Right ventricle myocardium superior (tissue), 1 donor: ENCODE measurements around the gene AGAP2. TPM values are rescaled to one million over a fixed set of nuclear protein-coding genes. Genes with fewer than 3 reads are reported as not detected.

Source experiments
- ATAC-seq: fragments of 200-7000 bp; cut with Tn5 transposase; one replicate; pipeline ENCODE4 v1.9.1; 2020; ENCODE audit warnings: mild to moderate bottlenecking; ENCODE audit not compliant: poor library complexity
- DNase-seq: peaks from one replicate; pipeline ENCODE4 v3.0.0-alpha.2; 2020
- intact Hi-C: fragments of 100-400 bp; cut with DNase I; formaldehyde crosslinking; loops from one replicate; pipeline ENCODE4 v1.11.2; 2022
- total RNA-seq: library from RNA; stranded (reverse); fragmentation: NEBNext Ultra II Directional; extraction: Animal tissue kit (Norgen Biotek cat#: 25700); gene quantifications from one replicate; pipeline ENCODE4 v1.2.1, GENCODE V29; 2021
- donor health status: DM: no; HTN: yes; CAD: no; lungs with severe emphysema.

Gene AGAP2
- total RNA-seq, 1 donor from 2014 or later, result 6.6 TPM

DNA sequence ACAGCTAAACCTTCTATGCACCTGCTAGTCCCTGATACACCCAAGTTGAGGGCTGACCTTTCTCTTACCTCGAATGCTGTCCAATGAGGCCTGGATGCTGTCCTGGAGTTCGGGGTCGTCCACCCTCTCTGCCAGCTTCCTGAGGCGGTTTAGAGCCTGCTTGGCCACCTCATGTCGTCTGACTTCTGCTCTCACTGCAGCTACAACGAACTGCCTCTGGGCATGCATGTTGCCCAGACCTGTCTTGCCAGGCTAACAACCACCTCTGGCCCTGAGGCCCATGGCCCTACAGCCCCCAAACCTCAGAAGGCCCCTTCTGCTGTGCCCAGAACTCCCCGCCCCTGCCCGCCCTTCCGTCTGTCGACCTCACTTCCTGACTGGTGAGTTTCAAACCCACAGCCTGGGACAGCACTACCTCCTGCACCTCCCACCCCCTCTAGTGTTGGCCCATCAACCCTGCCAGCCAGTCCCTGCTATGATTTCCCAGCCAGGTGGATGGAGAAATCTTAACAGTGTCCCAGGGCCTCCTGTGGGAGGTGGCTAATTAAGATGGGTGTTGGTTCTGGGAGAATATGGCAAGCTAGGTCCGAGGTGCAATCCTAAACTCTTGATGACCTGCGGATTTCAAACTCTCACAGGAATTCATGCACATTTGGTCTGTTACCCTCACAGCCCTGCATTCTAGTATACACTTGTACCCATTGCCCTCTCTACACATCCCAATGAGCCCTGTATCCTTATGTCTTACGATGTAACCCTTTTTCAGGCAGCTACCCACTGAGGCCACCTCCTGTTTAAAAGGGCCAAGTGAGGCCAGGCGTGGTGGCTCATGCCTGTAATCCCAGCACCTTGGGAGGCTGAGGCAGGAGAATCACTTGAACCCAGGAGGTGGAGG, 3.5 kb upstream of the AGAP2 start:
- DNase-seq (peak; percentile 66), ATAC-seq (no peak)
- intact Hi-C loops, result no loop called here

- no peak for ATAC-seq
- no peak for DNase-seq
- intact Hi-C loops, result no loop called here
Observed at GRCh38 chr12:57741413-57741789, 2.9 kb upstream of the AGAP2 start.

DNA sequence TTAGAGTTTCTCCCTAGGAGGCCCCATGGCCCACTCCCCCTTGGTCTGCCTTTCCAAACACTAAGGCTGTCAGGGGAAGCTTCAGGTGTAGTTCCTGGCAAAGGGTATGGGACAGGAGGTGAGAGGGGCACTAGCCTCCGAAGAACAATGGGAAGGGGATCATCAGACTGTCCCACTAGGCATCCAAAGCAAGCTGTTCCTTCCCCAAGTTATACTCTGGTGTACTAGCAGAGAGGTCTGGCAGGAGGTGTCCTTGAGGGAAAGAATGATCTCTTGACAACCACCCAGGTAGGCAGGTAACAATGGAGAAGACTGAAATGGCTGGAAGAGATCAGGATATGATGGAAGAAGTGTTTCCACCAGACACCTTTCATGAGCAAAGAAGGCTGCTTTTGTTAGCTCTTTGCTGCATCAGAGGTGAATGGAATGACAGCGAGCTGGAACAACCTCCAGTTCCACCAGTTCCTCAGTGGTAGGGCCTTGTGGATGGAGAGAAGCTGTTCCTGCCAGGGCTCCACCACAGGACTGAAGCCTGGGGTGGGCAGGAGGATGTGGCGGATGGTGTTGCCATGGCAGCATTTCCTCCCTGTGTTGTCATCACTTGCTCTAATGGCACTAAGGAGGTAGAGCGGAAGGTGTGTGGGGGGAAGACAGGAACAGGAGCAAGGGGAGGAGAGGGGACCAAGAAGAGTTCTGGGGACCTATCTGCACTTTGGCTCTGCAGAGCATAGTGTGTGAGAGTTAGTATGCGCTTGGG, 2.3 kb upstream of the AGAP2 start:
- DNase-seq (peak; percentile 56), ATAC-seq (no peak)
- intact Hi-C loops, result no loop called here

DNA sequence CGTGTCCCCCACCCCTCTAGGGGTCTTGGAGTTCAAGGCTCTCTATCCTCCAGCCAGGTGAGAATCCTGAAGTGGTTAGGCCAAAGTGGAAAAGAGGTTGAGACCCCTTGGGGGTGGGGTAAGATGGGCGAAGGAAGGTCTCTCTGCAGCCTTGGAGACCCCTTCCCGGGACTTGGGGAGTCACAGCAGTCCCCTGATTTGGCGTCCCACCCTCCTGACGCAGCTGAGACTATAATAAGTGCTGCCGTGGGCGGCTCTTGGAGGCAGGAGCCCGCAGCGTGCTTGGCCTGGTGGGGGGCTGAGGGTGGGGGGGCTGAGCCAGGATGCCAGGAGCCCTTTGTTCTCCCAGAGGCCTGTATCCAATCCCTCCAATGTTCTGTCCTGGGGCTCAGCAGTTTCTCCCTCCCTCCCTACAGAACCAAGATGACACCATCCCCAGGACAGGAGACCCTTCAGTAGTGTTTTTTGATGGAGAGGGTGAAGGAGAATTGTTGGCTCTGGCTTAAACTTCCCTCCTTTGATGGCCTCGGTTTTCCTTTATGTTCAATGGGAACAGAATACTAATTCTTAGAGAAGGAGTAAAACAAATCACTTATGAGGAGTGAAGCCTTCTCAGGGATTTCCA, 1.5 kb upstream of the AGAP2 start:
- DNase-seq (no peak), ATAC-seq (no peak)
- intact Hi-C loops, result no loop called here

DNA sequence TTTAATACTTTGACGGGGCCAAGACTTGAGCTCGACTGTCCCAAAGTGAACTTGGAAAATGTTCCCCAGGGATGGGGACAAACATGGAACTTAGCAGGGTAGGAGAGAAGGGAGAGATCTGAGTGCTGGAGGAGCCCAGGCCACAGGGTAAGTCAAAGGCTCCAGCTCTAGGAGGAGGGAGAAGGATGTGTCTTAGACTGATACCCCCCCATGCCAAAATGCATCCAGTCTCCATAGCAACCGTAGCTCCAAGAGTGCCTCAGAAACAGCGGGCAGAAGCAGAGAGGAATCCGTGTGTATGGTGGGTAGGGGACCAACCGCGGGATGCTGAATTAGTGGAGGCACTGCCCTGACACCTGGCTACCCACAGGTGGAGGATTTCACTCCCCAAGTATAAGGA, 845 bp upstream of the AGAP2 start:
- DNase-seq (no peak), ATAC-seq (no peak)
- intact Hi-C loops, result no loop called here

GRCh38 chr12:57737467-57738460, 778 bp downstream of the AGAP2 start:
- intact Hi-C loops, result no loop called here
- ATAC-seq (peak; percentile 2), DNase-seq (peak; percentile 43)

DNA sequence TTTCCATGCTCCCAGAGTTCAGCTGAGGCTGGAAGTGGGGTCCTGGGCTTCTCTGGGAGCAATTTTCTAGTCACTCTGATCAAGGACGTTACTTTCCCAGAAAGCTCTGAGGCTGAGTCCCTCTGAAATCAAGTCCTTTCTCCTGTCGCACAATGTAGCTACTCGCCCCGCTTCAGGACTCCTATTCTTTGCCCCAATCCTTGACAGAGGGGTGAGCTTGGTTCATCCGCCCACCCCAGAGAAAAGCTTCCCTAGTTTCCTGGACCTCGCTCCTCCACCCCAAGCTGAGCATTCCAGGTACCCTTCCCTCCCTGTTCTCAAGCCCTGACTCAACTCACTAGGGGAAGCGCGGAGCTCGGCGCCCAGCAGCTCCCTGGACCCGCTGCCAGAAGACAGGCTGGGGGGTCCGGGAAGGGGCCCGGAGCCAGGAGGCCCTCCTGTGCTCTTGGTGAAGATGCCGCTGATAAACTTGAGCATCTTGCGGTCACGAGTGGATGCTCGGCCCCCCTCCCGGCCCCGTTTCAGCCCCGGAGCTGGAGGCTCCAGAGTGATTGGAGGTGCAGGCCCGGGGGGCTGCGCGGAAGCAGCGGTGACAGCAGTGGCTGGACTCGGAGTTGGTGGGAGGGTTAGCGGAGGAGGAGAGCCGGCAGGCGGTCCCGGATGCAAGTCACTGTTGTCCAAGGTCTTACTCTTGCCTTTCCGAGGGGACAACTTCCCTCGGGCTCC, 1.6 kb downstream of the AGAP2 start:
- ATAC-seq (no peak), DNase-seq (no peak)
- intact Hi-C loops, result no loop called here

DNA sequence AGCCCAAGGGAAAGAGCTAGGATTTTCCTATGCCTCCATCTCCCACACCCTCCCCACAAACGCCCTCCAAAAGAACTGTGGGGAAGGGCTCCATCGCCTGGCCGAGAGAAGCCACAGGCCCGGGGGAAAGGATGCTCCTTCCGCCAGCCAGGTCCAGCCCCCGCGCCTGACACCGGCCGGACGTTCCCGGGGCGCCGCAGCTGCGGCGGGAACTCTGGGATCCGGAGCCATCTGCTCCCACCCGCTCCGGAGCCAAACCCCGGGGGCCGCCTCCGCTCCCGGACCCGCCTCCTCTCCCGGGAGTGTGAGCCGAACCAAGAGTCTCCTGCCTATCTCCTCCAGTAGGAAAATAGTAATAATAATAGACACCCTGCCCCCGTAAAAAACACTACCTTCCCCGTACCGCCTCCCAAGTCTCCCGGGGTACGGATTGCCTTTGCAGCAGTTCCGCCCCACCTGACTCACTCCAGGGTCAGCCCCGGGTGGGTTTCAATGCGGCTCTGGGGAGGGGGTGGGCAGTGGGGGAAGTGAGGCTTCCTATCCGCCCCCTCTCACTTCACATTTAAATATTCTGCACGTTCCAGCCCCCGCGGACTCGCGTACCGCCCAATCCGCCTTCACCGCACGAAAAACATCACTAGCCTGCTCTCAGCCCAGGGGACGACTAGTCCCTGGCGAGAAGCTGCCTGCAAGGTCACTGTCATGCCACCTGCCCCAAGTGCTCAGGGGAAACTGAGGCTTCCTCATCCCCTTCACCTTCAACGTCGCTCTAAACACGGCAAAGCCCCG, 2.4 kb downstream of the AGAP2 start:
- intact Hi-C loops, result no loop called here
- DNase-seq (peak; percentile 50), ATAC-seq (peak; percentile 48)

DNA sequence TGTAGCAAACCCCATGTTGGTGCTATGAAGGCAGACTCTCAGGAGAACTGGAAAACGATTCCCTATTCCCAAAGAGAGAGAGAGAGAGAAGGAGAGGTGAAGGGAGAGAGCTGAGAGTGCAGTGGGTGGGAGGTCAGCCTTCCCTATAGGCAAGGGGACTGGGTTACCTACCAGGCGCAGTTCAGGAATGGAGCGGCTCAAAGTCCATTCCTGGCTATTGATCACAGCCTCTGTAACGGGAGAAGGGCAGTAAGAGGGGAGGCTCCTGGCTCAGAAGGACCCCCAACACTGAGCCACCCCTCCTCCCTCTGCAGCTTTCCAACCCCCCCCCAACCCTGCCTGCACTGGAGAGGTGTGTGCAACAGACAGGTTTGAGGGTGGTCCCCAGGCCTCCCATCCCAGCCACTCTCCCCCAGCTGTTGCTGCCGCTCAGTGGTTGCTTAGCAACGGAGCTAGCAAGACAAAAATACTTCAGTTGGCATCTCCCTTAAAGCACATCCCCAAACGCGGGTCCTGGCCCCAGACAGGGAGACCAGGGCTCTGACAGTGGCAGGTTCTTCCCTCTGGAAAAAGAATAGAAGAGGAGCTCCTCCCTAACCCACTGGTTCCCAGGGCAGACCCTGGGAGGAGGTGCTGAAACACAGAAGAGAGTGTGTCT, 3.2 kb downstream of the AGAP2 start:
- ATAC-seq, result no peak
- intact Hi-C loops, result no loop called here
- no peak for DNase-seq

DNA sequence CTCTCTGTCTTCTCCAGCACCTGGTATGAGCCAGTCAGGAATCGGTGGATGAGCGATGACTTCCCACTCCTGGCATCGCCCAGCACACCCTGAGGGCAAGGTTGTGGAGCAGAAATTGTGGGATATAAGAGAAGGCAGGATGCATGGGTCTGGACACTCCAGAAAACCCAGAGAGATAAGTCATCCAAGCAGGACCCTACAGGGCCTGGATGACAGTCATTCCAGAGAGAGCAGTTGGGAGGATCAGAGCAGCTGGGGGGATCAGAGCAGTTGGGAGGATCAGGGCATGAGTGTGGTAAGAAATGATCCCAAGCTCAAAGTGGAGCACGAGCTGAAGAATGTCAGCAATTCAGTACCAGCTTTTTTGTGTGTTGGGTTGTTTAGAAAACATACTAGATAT, 4.0 kb downstream of the AGAP2 start:
- intact Hi-C loops, result no loop called here
- no peak for DNase-seq

GRCh38 chr12:57733928-57734327, 4.6 kb downstream of the AGAP2 start:
- intact Hi-C loops, result no loop called here
- DNase-seq (no peak), ATAC-seq (no peak)

More for the DNA sequence above, 4.0 kb downstream of the AGAP2 start:
- no peak for ATAC-seq

GRCh38 chr12:57732726-57733593, 5.6 kb downstream of the AGAP2 start:
- intact Hi-C loops, result no loop called here
- ATAC-seq (no peak), DNase-seq (no peak)

DNA sequence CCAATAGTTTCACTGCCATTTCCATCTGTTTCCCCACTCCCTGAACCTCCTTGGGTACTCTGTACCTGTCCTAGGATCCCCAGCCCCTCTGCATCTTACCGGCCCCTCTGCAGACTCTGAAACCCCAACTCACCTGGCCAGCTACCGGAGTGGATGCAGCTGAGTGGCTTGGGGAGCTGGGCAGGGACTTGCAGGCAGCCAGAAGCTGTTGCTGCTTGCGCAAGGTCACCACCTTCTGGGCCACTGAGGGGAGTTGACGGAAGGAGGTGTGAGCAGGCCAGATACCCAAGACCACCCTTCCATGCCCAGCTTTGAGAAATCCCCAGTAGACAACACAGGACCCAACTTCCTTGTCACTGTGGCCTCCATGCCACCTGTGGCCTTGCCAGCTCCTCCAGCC, 6.3 kb downstream of the AGAP2 start:
- DNase-seq (no peak), ATAC-seq (no peak)
- intact Hi-C loops, result no loop called here

DNA sequence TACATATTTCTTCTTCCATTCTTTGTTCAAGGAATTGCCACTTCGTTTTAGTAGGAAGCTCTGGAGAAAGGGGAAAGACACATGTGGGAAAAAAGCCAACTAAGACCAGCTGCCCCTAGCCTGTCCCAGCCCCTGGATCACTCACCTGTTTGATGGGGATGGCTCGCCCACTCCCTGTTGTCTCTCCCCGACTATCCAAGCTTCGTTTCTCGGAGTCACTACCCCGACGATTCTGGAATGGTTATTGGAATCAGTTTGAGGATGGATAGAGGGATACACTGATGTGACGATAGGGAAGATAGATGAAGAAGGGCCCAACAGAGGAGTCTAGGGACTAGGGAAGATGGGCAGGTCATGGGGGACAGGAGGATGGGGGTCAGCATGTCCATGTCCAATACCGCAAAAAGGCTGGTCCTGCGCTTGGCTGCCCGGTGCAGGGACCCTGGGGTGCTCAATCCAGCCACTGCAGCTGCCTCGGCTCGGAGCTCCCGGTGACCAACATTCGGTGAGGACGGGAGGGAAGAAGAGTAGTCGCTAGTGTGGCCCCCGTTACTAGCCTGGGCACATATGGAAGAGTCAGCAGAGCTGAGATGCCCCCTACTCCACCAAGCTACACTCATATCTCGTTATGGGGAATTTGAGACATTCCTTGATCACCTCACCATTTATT, 7.0 kb downstream of the AGAP2 start:
- no peak for ATAC-seq
- DNase-seq, result no peak
- intact Hi-C loops, result no loop called here

- no peak for DNase-seq
- no peak for ATAC-seq
- intact Hi-C loops, result no loop called here
Observed at GRCh38 chr12:57730336-57731067, 8.0 kb downstream of the AGAP2 start.
